ENCODE measurements around the gene SPATA25.
"Not testable (repeated sequence)": the region's sequence is repeated elsewhere in the genome, so short reads cannot be mapped to it uniquely, and the experiment has no call there.

The SPATA25 gene

DNA sequence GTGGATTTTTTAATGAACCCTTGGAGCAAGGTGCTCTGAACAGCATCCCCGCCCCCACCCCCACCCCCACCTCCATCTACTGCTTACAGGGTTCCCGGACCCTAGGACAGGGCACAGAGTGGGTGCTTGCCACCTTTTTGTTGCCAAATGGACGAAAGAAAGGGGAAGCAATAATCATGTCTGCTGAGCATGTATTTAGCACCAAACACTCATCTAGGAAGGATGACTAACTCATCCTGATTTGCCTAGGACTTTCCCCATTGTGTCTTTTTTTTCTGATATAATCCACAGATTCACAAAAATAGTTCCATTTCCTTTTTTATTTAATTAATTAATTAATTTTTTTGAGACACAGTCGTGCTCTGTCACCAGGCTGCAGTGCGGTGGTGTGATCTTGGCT is 25.7 kb upstream of the SPATA25 start:
- DNase-seq (ENCODE audit: low spot score), result no peak

DNA sequence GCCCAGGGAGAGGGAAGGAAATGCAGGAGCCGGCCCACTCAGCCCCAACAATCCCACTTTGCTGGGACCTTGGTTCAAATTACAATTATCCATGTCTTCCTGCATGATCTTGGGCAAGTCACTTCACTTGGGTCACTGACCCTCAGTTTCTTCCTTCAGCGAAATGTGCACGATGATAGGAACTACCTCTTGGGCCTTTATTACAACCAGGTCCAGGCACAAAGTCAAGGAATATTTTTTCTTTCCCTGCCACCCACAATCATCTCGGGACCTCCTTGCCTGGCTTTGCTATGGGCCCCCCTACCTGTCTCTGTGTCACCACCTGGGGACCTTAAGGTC is 24.9 kb upstream of the SPATA25 start:
- DNase-seq (ENCODE audit: low spot score), result no peak

DNA sequence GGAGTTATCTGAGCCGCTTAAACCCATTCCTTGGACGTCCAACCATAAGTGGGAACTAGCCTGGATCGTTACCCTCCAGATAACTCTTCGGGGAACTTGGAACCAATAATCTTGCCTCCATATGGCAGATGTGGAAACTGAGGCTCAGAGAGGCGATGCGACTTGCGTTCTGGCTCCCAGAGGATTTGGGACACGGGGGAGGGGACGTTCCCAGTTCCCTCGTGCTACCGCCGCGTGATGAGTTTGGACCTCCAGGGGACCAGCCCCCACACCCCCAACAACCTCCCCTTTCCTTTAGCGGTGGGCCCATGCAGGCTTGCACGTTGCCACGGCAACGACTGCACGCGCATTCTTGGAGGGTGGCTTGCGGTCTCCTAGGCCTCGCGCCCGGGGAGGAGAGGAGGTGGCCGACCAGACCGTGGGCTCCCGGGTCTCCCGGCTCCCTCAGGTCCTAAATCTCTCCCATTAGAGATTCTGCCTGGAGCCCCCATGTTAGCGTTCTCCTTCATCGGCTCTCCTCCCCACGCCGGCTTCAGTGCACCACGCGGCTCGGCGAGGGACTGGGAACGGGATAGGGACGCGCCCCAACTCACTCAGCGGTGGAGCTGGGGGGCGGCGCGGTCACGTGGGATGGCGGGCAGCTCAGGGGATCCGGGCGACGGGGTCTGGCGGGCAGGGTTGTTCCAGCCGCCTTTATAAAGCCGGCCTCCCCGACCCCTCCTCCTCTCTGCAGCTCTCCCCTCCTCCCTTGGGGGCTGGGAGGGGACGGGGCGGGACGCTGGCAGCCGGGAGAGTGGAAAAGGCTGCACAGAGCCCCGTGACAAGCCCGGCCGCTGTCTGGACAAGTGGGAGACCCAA is 24.3 kb upstream of the SPATA25 start, which contains the start of gene PLTP:
Gene PLTP (minus strand): TSS at position 670 of the 858 bp plus-strand sequence. CDS start 703 bp downstream, outside the sequence.
- DNase-seq (ENCODE audit: low spot score), result peak; percentile 66

DNA sequence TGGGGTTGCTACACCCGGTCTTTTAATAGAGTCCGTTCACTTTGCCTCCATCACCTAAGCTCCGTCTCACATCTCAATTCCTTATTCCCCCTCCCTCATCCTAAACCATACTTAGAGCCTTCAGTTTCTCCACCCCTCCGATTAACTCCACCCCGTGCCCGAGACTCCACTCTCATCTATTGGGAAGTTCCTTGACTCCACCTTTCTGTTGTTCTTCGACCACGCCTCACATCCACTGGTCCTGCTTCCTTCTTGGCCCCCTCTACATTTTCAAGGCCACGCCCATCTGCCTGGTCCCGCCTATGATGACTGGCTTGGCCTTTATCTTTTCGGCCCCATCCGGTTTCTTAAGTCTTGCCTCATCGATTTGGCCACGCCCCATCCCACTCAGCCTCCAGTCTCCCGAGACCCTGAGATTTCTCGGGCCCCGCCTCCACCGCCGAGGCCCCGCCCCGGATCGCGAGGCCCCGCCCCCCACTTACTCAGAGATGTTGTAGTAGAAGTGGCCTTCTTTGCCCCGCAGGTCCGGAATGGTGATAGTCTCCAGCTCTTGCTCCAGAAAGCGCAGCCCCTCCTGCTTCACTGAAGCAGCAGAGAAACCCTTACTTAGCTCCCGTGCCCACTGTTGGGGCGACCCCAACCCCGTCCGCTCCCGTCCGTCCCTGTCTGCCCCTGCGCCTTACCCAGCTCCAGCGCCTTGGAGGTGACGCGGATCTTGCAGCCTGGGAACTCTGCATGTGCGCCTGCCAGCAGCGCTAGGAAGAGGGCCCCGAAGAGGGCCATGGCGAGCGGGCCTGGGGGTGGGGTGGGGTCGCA is 23.5 kb upstream of the SPATA25 start:
- DNase-seq (ENCODE audit: low spot score), result peak; percentile 95

DNA sequence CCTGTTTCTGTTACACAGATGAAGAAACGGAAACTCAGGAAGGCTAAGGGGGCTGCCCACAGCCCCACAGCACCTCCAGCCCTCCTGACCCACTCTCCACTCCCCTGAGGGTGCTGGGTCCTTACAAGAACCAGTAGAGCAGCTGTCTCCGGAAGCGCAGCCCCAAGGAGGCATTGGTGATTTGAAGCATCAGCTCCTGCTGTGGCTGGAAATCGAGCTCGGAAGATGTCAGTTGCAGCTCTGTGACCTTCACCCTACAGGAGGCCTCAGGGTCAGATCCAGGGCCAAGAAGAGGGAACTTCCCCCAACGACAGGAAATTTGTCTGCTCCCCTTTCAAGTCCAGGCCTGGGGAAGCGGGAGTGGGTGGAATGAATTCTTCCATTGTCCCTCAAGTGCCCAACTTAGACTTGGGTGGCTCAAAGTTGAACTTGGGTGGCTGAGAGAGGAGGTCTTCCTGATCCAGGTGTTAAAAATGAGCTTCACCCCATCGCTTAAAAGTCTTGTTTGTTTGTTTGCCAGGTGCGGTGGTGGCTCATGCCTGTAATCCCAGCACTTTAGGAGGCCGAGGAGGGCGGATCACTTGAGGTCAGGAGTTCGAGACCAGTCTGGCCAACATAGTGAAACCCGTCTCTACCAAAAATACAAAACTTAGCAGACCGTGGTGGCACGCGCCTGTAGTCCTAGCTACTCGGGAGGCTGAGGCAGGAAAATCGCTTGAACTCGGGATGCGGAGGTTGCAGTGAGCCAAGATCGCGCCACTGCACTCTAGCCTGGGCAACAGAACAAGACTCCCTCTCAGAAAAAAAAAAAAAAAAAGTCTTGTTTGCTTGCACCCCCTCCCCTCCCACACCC is 22.6 kb upstream of the SPATA25 start:
- DNase-seq (ENCODE audit: low spot score), result no peak

DNA sequence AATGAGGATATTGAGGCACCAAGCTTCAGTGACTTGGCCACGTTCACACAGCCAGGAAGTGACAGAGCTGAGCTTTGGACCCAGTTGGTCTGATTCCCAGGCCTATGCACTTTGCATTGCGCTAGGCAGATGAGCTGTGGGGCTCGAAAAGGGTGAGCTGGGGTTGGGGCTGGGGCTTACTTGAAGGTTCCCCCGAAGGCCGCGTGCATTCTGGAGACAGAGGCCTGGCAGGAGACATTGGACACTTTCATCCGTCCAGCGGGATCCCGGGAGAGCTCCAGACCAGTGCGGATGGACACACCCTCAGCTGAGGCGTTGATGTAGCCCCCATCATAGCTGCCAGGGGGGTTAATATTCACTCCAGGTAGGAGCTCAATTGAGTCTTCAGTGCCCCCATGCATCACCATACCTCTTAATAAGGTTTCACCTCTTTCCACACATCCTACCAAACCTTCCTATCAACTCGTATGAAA is 21.9 kb upstream of the SPATA25 start:
- DNase-seq (ENCODE audit: low spot score), result no peak

DNA sequence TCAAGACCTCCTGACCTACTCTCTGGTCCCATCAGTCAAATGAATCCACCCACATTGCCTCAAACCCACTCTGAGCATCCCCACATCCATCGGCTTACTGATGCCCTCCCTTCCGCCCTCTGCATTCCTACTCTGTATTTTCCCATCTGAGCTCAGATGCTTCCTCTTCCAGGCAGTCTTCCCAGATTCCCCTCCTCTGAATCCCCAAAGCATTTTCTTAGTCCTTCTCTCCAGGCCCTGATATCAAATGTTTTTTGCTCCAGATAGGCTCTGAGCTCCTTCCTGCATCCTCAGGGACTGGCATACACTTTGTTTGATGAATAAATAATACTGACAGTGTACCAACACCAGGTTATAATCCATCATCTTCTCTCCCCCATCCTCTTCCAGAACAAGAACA is 20.7 kb upstream of the SPATA25 start:
- DNase-seq (ENCODE audit: low spot score), result no peak

DNA sequence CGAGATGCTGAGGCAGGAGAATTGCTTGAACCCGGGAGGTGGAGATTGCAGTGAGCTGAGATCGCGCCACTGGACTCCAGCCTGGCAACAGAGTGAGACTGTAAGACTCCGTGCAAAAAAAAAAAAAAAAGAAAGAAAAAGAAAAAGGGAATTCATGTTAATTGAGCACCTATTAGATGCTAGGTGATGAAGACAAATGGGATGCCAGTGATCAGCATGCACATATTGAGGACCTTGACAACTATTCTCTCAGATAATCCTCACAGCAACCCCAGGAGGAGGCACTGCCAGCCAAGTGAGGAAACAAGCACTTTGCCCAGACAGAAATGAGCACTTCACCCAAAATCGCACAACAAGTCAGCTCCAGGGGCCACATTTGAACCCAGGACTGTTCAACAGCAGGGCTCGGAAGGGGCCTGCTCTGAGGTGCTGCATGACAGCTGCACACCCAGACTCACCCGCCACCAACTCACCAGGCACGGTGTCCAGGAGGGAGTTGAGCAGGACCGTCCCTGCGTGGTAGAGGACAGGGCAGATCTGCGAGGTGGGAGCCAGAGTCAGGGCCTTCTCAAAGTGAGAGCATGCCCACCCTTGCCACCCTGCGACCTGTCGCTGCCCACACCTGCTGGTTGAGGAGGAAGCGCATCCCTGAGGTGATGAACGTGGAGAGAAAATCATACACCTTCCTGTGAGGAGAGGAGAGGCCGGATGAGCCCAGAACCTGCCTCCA is 20.0 kb upstream of the SPATA25 start:
- no peak for DNase-seq (ENCODE audit: low spot score)

DNA sequence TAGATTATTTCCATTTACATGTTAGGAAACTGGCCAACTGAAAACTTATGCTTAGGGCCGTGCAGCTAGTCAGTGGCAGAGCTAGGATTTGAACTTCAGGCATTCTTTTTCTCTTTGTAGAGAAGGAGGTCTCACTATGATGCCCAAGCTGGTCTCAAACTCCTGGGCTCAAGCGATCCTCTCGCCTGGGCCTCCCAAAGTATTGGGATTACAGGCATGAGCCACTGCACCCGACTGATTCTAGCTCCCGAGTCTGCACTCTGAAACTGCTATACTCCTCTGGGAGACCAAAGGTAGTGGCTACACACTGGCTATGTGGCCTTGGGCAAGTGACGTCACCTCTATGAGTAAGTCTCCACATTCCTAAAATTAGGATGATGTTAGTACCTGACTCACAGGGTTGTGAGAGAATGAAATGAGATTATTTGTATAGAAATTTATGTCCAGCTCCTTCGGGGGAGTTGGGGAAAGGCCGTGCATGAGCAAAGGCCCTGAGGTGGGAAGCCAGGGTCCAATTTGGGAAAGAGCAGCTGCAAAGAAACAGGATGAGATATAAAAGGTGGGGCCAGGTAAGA is 18.2 kb upstream of the SPATA25 start:
- peak; percentile 81 for DNase-seq (ENCODE audit: low spot score)

DNA sequence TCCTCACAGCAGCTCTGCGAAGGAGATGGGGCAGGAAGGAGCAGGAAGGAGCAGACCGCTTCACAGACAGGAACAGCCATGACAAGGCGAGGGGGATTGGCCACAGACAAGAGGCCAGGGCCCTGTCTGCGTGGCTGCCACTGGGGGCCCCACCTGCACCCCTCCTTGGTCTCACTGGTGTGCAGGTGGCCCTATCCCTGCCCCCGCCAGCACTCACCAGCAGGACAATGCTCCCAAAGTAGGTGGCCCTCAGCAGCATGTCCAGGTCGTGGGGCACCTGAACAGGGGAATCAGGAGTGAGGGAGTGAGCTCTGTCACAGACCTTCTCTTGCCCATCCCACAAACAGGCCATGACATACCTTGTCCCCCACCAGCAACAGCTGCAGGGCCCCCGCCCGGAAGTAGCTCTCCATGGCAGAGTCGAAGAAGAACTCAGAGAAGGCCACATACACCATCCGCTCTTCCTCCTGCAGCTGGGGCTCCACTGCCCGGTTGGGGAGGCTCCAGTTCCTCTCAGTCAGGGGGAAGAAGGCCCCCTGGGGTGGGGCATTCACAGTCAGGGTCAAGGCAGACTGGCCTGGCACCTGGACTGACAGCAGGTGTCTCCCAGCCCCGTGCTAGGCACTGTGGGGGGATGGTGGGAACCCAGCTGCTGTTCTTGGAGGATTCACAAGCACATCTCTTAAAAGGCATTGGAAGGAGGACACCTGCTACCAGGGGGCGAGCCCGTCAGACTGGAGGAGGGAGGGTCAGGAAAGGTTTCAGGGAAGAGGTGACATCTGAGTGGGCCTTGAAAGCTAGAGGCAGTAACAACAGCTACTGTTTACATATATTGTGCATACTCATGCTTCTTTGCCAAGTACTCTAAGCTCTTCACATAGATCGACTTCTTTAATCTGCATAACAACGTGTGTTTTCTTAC is 17.4 kb upstream of the SPATA25 start:
- no peak for DNase-seq (ENCODE audit: low spot score)

DNA sequence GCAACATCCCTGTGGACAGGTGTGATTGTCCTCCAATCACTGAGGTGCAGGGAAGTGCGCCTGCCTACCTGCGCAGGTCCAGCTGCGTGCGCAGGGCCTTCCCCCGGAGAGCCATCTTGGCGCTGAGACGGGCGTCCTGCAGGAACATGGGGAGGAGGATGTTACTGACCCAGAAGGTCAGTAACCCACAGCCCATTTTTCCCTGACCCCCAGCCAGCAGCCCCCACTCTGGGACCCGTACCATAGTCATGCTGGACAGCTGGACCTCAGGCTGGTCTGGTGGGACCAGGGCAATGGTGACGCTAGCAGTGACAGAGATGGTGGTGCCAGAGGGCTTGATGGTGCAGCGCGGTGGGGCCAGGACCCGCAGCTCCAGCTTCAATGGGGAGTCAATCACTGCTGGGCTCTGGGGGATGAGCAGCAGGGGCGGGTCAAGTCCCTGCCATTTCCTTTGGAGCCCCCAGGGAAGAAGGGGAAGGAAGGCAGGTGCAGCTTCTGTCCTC is 14.8 kb upstream of the SPATA25 start:
- no peak for DNase-seq (ENCODE audit: low spot score)

DNA sequence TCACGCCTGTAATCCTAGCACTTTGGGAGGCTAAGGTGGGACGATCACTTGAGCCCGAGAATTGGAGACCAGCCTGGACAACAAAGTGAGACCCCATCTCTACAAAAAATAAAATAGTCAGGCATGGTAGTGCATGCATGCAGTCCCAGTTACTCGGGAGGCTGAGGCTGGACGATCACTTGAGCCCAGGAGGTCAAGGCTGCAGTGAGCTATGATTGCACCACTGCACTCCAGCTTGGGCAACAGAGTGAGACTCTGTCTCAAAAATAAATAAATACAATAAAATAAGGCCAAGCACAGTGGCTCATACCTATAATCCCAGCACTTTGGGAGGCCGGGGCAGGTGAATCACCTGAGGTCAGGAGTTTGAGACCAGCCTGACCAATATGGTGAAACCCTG is 13.9 kb upstream of the SPATA25 start:
- DNase-seq (ENCODE audit: low spot score), result not testable (repeated sequence)

DNA sequence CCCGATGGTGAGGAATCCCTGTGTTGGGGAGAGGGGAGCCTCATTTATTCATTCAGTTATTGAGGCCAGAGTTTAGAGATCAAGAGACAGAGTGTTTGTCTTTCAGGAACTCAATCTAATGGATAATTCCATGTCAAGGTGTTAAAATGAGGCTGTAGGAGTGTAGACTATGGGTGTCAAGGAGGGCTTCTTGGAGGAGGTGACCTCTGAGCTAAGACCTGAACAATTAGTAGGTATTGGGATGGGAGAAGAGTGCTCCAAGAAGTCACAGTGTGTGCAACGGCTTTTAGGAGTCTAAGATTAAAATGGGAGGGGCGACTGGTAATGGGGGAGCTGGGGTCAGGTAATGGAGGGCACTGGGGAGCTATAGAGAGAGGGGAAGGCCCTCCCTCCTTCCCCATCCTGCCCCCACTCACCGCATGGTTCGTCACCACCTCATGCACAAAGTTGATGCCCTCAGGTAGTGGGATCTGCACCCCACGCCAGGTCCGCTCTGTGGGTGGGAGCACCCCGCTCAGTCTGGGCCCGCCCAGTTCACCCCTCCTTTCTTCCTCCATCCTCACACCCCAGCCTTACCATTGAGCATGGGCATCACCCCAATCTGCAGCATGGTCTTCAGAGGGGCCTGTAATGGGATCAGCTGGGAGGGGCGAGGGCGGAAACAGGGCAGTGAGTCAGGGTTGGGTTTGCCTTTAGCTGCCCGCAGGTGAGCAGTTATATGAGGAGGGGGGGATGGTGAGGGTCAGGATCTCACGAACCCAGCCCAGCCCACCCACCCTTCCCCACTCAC is 11.8 kb upstream of the SPATA25 start:
- no peak for DNase-seq (ENCODE audit: low spot score)

DNA sequence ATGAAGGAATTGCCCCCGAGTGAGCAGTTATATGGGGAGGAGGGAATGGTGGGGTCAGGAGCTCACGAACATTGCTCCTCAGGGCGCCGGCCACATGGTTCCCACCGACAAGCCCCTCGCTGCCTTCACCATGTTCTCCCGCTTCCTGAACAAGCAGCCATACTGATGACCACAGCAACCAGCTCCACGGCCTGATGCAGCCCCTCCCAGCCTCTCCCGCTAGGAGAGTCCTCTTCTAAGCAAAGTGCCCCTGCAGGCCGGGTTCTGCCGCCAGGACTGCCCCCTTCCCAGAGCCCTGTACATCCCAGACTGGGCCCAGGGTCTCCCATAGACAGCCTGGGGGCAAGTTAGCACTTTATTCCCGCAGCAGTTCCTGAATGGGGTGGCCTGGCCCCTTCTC is 10.9 kb upstream of the SPATA25 start:
- DNase-seq (ENCODE audit: low spot score), result no peak

DNA sequence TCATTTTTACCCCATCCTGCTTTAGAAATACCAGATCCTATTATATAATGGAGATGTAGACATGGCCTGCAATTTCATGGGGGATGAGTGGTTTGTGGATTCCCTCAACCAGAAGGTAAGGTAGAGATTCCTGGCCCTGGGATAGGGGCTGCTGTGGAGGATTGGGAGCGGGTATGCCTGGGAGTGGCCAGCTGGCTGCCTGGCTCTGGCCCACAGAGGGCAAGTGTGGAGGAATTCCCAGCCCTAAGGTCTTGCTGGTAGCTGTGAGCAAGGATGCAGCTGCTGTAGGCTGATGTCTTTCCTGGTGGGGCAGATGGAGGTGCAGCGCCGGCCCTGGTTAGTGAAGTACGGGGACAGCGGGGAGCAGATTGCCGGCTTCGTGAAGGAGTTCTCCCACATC is 10.3 kb upstream of the SPATA25 start:
- no peak for DNase-seq (ENCODE audit: low spot score)

DNA sequence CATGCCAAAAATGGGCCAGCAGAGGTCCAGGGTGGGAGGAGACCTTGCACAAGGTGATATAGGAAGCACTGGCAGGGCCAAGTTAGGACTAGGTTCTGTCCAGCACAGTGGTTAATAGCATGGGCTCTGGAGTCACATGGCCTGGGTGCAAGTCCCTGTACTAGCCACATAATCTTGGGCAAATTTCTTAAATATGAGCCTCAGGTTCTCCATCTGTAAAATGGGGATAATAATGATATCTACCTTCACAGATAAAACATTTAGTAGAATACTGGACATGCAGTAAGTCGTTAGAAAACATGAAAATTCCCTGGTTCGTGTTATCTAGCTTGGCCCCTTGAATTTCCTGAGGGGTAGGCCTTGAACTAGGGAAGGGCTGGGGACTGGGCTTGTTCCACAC is 9.9 kb upstream of the SPATA25 start:
- DNase-seq (ENCODE audit: low spot score), result no peak

DNA sequence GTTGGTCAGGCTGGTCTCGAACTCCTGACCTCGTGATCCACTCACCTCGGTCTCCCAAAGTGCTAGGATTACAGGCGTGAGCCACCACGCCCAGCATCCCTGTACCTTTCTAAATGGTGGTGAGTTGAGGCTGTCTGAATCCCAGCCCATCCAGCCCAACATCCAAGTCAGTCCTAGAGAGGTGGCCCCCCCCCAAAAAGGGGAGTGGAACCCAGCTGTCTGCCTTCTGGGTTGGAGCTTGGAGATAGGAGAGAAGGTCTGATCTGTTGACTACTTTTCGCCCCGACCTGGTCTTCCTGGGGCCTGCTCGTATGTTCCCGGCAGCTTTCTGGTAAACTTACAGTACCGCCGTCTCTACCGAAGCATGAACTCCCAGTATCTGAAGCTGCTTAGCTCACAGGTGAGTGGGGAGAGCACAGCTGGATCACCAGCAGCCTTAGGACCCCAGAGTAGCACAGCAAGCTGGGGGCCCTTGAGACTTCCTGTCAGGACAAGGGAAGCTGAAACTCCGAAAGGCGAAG is 9.3 kb upstream of the SPATA25 start:
- DNase-seq (ENCODE audit: low spot score), result no peak

DNA sequence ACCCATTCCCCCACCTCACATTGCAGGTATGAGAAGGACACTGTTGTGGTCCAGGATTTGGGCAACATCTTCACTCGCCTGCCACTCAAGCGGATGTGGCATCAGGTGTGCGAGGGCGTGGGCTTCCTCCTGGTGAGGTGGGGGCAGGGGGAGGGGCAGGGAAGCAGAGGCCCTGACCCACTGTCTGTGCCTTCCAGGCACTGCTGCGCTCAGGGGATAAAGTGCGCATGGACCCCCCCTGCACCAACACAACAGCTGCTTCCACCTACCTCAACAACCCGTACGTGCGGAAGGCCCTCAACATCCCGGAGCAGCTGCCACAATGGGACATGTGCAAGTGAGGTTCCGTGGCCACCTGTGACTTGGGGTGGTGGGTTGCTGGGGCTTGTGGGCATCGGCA is 7.4 kb upstream of the SPATA25 start:
- no peak for DNase-seq (ENCODE audit: low spot score)

DNA sequence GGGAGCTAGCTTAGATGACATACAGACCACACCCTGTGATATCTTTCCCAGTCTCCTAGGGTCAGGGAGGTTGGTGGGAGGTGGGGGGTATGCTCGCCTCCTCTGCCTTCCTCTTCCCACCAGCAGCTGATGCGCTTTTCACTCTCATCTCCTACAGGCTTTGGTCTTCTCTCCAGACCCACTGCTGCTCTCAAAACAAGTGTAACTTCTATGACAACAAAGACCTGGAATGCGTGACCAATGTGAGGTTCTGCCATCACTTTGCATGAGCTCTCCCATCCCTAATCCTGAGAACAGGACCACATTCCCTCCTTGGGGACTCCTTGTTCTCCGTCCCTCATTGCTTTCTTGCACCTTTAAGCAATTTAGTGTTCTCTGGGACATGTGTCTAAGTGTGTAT is 6.4 kb upstream of the SPATA25 start:
- no peak for DNase-seq (ENCODE audit: low spot score)
